GM21737 (cell line): ENCODE measurements around the gene FAM72B.
"Not testable (repeated sequence)": the region's sequence is repeated elsewhere in the genome, so short reads cannot be mapped to it uniquely, and the experiment has no call there.

Experiments used
- ATAC-seq: cut with Tn5 transposase; IDR thresholded peaks from one replicate; pipeline ENCODE4 v1.9.1; 2021; ENCODE audit warnings: mild to moderate bottlenecking, moderate library complexity; ENCODE audit not compliant: unreplicated experiment

The FAM72B gene

GRCh38 chr1:121200985-121201981, 17.1 kb upstream of the FAM72B start:
- ATAC-seq = not testable (repeated sequence)

GRCh38 chr1:121200232-121200631, 16.1 kb upstream of the FAM72B start:
- ATAC-seq = not testable (repeated sequence)

GRCh38 chr1:121199763-121200162, 15.6 kb upstream of the FAM72B start:
- not testable (repeated sequence) for ATAC-seq

- not testable (repeated sequence) for ATAC-seq
Observed at GRCh38 chr1:121197095-121197882, 13.1 kb upstream of the FAM72B start.

GRCh38 chr1:121192512-121192911, 8.4 kb upstream of the FAM72B start:
- ATAC-seq = not testable (repeated sequence)

- not testable (repeated sequence) for ATAC-seq
Observed at GRCh38 chr1:121187914-121188313, 3.8 kb upstream of the FAM72B start.

GRCh38 chr1:121186191-121186590, 2.1 kb upstream of the FAM72B start:
- ATAC-seq = not testable (repeated sequence)

GRCh38 chr1:121185140-121185708, 1.1 kb upstream of the FAM72B start:
- peak; percentile 4 for ATAC-seq

GRCh38 chr1:121183867-121184266, 273 bp downstream of the FAM72B start:
- ATAC-seq = not testable (repeated sequence)

GRCh38 chr1:121178197-121178596, 5.9 kb downstream of the FAM72B start:
- ATAC-seq = not testable (repeated sequence)

GRCh38 chr1:121176649-121177048, 7.5 kb downstream of the FAM72B start:
- ATAC-seq = not testable (repeated sequence)

- ATAC-seq = not testable (repeated sequence)
Observed at GRCh38 chr1:121168152-121168668, 15.9 kb downstream of the FAM72B start.

GRCh38 chr1:121167225-121167738, 16.9 kb downstream of the FAM72B start:
- ATAC-seq = not testable (repeated sequence)

- ATAC-seq = not testable (repeated sequence)
Observed at GRCh38 chr1:121165296-121165695, 18.8 kb downstream of the FAM72B start.

GRCh38 chr1:121163850-121164757, 20.0 kb downstream of the FAM72B start:
- ATAC-seq = not testable (repeated sequence)

- ATAC-seq = not testable (repeated sequence)
Observed at GRCh38 chr1:121161199-121161901, 22.8 kb downstream of the FAM72B start.

GRCh38 chr1:121160118-121160517, 24.0 kb downstream of the FAM72B start:
- not testable (repeated sequence) for ATAC-seq

GRCh38 chr1:121157609-121158008, 26.5 kb downstream of the FAM72B start:
- ATAC-seq = not testable (repeated sequence)
